Tibial nerve (tissue), 4 donors: ENCODE results near the gene LIN37. TPM values are rescaled to one million over a fixed set of nuclear protein-coding genes. Genes with fewer than 3 reads are reported as not detected.
A peak's percentile ranks its signal among the peaks of the same experiment; 100 is the strongest.

Experiments used
- DNase-seq, 2 donors: peaks; one replicate each; pipeline ENCODE4 v3.0.0-alpha.2; 2019; ENCODE audit warnings: low spot score in 2 of 2
- H3K27ac ChIP-seq, 4 donors: fragments of 200-600 bp; sonication (generic) in 3 of 4; one replicate each; pipeline ENCODE4 v1.5.1; 2017 to 2019; ENCODE audit warnings: mild to moderate bottlenecking in 1 of 4
- H3K27me3 ChIP-seq, 2 donors: fragments of 200-600 bp; sonication (generic) in 1 of 2; one replicate each; pipeline versions ENCODE4 v1.5.1 to v1.6.0; 2017 to 2019
- H3K36me3 ChIP-seq, 3 donors: fragments of 200-600 bp; sonication (generic); one replicate each; pipeline ENCODE4 v1.5.1; 2018 to 2019
- H3K4me1 ChIP-seq, 4 donors: fragments of 200-600 bp; sonication (generic) in 3 of 4; one replicate each; pipeline ENCODE4 v1.5.1; 2017 to 2019
- H3K4me3 ChIP-seq, 4 donors: fragments of 200-600 bp; sonication (generic) in 3 of 4; one replicate each; pipeline ENCODE4 v1.5.1; 2017 to 2019; ENCODE audit warnings: mild to moderate bottlenecking in 1 of 4, moderate library complexity in 1 of 4
- H3K9me3 ChIP-seq, 4 donors: fragments of 200-600 bp; sonication (generic) in 3 of 4; one replicate each; pipeline ENCODE4 v1.5.1; 2017 to 2019
- EP300 ChIP-seq, 2 donors: sonication (generic); formaldehyde crosslinking; IDR thresholded peaks; one replicate each; pipeline ENCODE4 v1.6.1; 2017; ENCODE audit warnings: antibody characterized with exemption in 2 of 2, mild to moderate bottlenecking in 1 of 2
- POLR2A ChIP-seq, 2 donors: fragments of 450-650 bp; IDR thresholded peaks; one replicate each; pipeline ENCODE4 v1.6.1; 2017; ENCODE audit warnings: antibody characterized with exemption in 2 of 2, mild to moderate bottlenecking in 2 of 2, moderate library complexity in 2 of 2
- whole genome bisulfite sequencing, 2 donors: methylation state at CpG; one replicate each; pipeline ENCODE4 v1.1.5; 2018; 5-methylcytosine and 5-hydroxymethylcytosine counted together
- total RNA-seq, 4 donors: library from RNA; depleted of rRNA; stranded (reverse); fragments of >200 nt; gene quantifications; one replicate each; pipeline ENCODE4 v1.1.0, GENCODE V29; 2016
- TF ChIP-seq, protein P1 (sequence below), 5 experiments: fragments of 200-600 bp in 3 of 5; fragments of 450-650 bp in 2 of 5; sonication (generic) in 3 of 5; IDR thresholded peaks; one replicate each; pipeline ENCODE4 v1.5.1; 2016 to 2019; ENCODE audit warnings: antibody characterized with exemption in 5 of 5, mild to moderate bottlenecking in 3 of 5, moderate library complexity in 2 of 5

The LIN37 gene
- total RNA-seq, 4 donors from 2014 or later: 18.1 to 32.7 (median 20.6) TPM

DNA sequence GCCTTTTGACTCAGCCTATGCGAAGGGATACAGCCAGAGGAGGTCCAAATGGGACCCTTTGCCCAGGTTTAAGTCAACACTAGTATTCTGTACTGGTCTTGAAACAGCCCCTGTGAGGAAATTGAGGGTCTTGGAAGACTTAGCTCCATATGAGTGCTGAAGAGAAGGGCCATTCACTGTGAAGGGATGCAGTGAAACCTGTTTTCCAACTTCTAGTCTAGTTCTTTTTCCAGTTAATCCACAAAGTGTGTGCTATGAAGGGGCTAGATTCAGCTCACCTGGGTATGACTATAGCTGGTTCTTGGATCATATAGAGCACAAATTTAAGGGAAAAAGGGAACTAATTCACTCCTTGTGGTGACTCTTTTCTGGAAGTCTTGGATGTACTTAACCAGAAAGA is 40.0 kb upstream of the LIN37 start:
- H3K36me3 ChIP-seq: no peaks in the 10 kb centered on the region
- TF ChIP-seq POLR2A (IDR thresholded peaks at IDR 0.05) (no peak), EP300 (IDR thresholded peaks at IDR 0.05) (no peak)
- TF ChIP-seq, protein P1, sequence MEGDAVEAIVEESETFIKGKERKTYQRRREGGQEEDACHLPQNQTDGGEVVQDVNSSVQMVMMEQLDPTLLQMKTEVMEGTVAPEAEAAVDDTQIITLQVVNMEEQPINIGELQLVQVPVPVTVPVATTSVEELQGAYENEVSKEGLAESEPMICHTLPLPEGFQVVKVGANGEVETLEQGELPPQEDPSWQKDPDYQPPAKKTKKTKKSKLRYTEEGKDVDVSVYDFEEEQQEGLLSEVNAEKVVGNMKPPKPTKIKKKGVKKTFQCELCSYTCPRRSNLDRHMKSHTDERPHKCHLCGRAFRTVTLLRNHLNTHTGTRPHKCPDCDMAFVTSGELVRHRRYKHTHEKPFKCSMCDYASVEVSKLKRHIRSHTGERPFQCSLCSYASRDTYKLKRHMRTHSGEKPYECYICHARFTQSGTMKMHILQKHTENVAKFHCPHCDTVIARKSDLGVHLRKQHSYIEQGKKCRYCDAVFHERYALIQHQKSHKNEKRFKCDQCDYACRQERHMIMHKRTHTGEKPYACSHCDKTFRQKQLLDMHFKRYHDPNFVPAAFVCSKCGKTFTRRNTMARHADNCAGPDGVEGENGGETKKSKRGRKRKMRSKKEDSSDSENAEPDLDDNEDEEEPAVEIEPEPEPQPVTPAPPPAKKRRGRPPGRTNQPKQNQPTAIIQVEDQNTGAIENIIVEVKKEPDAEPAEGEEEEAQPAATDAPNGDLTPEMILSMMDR (IDR thresholded peaks at IDR 0.05): no peak
- no peaks in the 10 kb centered on the region for H3K4me1 ChIP-seq
- 100% methylated on average over 1 of the region's 1 CpG for WGBS, 2 donors
- no peaks in the 10 kb centered on the region for H3K9me3 ChIP-seq
- no peak overlapping the region for H3K4me3 ChIP-seq
- no peak for DNase-seq
- no peak overlapping the region for H3K27ac ChIP-seq
- H3K27me3 ChIP-seq: no peaks in the 10 kb centered on the region

DNA sequence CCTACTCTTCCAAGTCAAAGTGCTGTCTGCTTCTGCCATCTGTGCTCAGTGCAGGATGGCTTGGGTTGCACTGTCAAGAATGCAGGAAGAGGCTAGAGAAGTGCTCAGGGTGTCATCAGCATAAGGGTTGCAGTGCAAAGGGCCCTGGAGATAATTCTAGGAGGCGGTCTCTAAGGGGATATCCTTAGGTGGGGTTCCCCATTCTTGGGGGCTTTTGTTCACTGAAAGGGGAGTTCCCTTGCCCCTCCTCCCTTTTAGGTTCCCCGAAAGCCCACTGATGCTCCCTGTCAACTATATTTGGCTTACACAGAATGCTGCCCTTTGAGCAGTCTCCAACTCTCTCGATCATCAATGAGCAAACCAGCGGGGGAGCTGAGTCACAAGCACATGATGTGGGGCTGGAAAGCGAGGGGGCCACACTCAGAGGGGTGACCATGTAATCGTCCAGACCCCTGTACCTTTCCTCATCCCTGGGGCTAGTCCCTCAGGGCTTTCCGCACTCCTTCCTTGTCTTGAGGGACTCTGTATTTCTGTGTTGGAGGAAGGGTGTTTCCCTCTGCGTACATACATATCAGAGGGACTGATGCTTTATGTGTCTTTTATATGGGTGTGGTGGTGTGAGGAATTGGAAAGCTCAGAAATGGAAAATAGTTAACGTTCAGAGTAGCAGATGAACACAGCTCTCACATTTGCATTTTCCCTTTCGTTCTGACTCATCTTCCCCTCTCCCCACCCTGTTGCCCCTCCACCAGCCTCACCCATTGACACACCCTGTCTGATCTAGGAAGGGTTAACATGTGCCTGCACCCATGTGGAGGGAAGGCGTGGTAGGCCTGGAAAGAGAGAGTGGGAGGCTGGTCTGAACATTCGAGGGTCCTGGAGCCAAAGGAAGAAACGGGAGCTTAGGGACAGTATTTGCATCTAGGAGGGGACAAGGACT is 37.3 kb upstream of the LIN37 start:
- H3K4me3 ChIP-seq: no peak overlapping the region
- TF ChIP-seq, protein P1 (IDR thresholded peaks at IDR 0.05): no peak
- TF ChIP-seq POLR2A (IDR thresholded peaks at IDR 0.05) (no peak), EP300 (IDR thresholded peaks at IDR 0.05) (no peak)
- no peak for DNase-seq
- H3K27ac ChIP-seq: no peak overlapping the region
- H3K27me3 ChIP-seq: no peaks in the 10 kb centered on the region
- no peaks in the 10 kb centered on the region for H3K9me3 ChIP-seq
- 58 to 60% methylated on average over 13 of the region's 13 CpGs for WGBS, 2 donors
- no peaks in the 10 kb centered on the region for H3K36me3 ChIP-seq
- peaks cover 0 to 13% (median 9%) of the 10 kb centered on the region in 4 donors for H3K4me1 ChIP-seq

DNA sequence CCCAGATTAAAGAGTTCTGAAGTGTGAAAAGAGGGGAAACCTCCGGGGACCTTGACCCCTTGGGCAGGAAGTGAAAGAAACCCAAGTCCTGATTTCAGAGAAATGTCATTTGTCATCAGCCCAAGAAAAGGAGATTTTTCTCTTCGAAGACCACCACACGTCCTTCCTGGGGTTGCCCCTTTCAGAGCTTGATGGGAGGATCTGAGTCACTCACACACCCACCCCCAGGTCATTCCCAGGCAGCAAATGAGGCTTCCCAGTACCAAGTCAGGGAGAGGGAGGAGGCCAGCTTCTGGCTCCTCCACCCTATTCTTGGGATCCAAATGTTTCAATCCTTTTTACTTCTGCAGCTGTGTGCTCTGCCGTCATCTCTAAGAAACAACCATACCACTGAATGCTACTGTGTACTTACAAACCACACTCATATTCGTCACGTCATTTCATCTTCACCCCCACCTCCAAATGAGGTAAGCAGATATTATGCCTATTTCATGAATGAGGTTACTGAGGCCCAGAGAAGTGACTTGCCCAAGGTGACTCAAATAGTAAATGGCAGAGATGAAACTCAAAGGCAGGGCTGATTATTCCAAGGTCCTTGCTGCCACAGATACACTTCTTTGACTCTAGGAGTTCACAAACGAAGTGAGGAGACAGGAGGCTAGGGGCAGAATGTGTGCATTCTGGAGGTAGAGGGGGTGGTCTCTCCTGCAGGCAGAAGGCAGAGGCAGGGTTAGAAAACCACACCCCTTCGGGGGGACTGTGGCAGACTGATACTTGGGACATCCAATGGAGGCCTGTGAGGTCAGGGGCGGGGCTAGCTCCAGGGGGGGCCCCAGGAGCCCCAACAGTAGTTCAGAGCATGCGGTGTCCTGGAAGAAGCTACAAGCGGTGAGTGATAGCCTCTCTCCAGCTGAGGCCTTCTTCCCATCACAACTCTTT is 35.5 kb upstream of the LIN37 start:
- 68 to 70% methylated on average over 11 of the region's 11 CpGs for WGBS, 2 donors

DNA sequence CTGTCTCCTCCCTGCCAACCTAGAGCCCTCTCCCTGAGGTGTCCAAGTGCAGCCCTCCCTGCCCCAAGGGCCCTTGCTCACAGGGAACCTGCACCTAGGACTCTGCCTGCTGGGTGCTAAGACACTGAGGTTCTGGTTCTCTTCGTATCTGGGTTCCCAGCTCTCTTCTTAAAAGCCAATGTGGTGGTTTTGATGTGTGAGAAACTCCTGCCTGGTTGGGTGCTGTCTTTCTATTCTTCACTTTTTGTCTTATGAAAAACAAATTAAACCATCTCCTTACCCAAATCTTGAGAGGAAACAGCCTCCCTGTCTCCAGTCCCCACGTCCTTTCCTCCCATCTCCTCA is 34.9 kb upstream of the LIN37 start:
- WGBS, 2 donors: 68 to 77% methylated on average over 2 of the region's 2 CpGs
- H3K4me1 ChIP-seq: peaks cover 0 to 15% (median 13%) of the 10 kb centered on the region in 4 donors
- TF ChIP-seq POLR2A (IDR thresholded peaks at IDR 0.05): no peak
- TF ChIP-seq, protein P1 (IDR thresholded peaks at IDR 0.05): no peak
- TF ChIP-seq EP300 (IDR thresholded peaks at IDR 0.05): no peak

More for the DNA sequence above, 35.5 kb upstream of the LIN37 start:
- TF ChIP-seq EP300 (IDR thresholded peaks at IDR 0.05): no peak
- TF ChIP-seq POLR2A (IDR thresholded peaks at IDR 0.05): no peak
- TF ChIP-seq, protein P1 (IDR thresholded peaks at IDR 0.05): no peak
- Histone ChIP-seq H3K27ac (no peak overlapping the region), H3K4me1 (peaks cover 0 to 15% (median 12%) of the 10 kb centered on the region in 4 donors), H3K9me3 (no peaks in the 10 kb centered on the region), H3K4me3 (peak overlapping the region in 1 of 4 donors; percentile 21), H3K27me3 (no peaks in the 10 kb centered on the region), H3K36me3 (no peaks in the 10 kb centered on the region)
- DNase-seq: no peak

More for the DNA sequence above, 34.9 kb upstream of the LIN37 start:
- H3K4me3 ChIP-seq: peak overlapping the region in 1 of 4 donors; percentile 21
- H3K9me3 ChIP-seq: no peaks in the 10 kb centered on the region
- no peaks in the 10 kb centered on the region for H3K36me3 ChIP-seq
- no peaks in the 10 kb centered on the region for H3K27me3 ChIP-seq
- no peak overlapping the region for H3K27ac ChIP-seq
- DNase-seq: no peak
